MCF 10A (cell line): ENCODE data around the gene SCN4B. TPM values are rescaled to one million over a fixed set of nuclear protein-coding genes. Genes with fewer than 3 reads are reported as not detected.

Experiments used
- BruUV-seq: library from RNA; stranded (reverse); fragments of 400-500 nt; replicated peaks from 2 replicates; lab custom pipeline; 2021; lab: Mats Ljungman, UMichigan
- CTCF ChIA-PET: fragments of 300-600 bp; sonication (Branson Sonifier 250); formaldehyde crosslinking; extraction: SDS; loops from one replicate; lab custom pipeline; 2021; ENCODE audit warnings: antibody characterized with exemption, inconsistent platforms; lab: Yijun Ruan, JAX
- POLR2A ChIA-PET: fragments of 300-600, 350-650 bp; sonication (Branson Sonifier 250); formaldehyde crosslinking; extraction: SDS; loops from one replicate; lab custom pipeline; 2020; ENCODE audit warnings: antibody characterized with exemption, inconsistent platforms; lab: Yijun Ruan, JAX
- DNase-seq: peaks from one replicate; pipeline ENCODE4 v3.0.0-alpha.2; 2018; ENCODE audit not compliant: unreplicated experiment
- H3K27ac Mint-ChIP-seq: one replicate; pipeline ENCODE4 v1.8.0; 2022; ENCODE audit warnings: mild to moderate bottlenecking, low read depth, mixed read lengths; ENCODE audit not compliant: unreplicated experiment
- H3K27me3 Mint-ChIP-seq: one replicate; pipeline ENCODE4 v1.8.0; 2022; ENCODE audit warnings: mixed read lengths; ENCODE audit not compliant: insufficient read depth, unreplicated experiment
- H3K36me3 Mint-ChIP-seq: one replicate; pipeline ENCODE4 v1.8.0; 2022; ENCODE audit warnings: mild to moderate bottlenecking, moderate library complexity, mixed read lengths; ENCODE audit not compliant: insufficient read depth, unreplicated experiment
- H3K4me1 Mint-ChIP-seq: one replicate; pipeline ENCODE4 v1.8.0; 2022; ENCODE audit warnings: mixed read lengths; ENCODE audit not compliant: insufficient read depth, unreplicated experiment
- H3K4me3 Mint-ChIP-seq: one replicate; pipeline ENCODE4 v1.8.0; 2022; ENCODE audit warnings: mild to moderate bottlenecking, moderate library complexity, mixed read lengths; ENCODE audit not compliant: unreplicated experiment
- H3K9me3 Mint-ChIP-seq: one replicate; pipeline ENCODE4 v1.8.0; 2022; ENCODE audit warnings: mixed read lengths; ENCODE audit not compliant: unreplicated experiment
- intact Hi-C: fragments of 100-400 bp; cut with micrococcal nuclease; formaldehyde crosslinking; loops from 2 replicates; pipeline ENCODE4 v1.14.1; 2022
- total RNA-seq: library from RNA; stranded (reverse); gene quantifications from 2 replicates; pipeline ENCODE4 v1.2.3, GENCODE V29; 2022
- TF ChIP-seq, protein P1 (sequence below): fragments of 200-600 bp; IDR thresholded peaks from one replicate; pipeline ENCODE4 v1.8.0; 2022; ENCODE audit warnings: antibody characterized with exemption, mild to moderate bottlenecking; ENCODE audit not compliant: unreplicated experiment

Gene SCN4B
- total RNA-seq, 1 experiment from 2014 or later, result not detected

DNA sequence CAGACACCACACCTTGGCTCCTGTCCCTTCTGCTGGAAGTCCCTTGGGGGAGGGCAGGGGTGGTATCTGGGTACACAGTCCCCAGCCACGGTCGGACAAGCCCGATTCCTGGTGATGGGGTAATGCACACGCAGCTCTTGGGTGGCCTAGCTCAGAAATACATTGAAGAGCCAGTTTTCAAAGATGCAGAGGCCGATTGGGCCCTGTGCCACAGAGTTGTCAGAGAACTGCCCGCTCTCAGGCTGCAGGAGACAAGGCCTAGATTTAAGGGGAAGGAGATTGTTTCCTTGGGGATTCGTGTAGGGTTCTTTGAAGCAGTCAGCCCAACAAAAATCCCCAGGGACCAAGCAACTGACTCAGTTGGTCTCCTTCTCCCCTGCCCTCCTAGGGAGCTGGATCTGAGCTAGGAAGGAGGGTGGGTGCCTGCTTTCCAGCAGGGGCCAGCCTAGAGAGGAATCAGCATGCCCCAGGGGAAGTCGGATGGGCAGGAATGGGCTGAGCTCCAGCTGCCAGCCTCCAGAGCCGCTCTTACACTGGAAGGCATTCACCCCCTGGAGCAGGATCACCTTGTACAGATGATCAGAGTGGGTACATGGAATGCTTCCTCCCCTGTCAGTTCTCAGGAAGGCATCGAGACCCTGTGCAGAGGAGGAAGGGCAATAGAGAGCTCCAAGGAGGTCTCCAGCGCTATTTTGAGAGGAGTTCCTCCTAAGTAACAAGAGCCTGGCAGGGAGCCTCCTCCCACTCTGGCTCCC lies 3.3 kb upstream of the SCN4B start:
- no peak for DNase-seq
- ChIA-PET CTCF (interaction anchor here (0.6 to 7.0 kb wide), 5 partner anchors 10 to 313 kb away, joined by 3 to 89 read pairs (median 6); no protein-coding TSS in a partner anchor), POLR2A (interaction anchor here (0.6 to 1.1 kb wide), 2 partner anchors 10 to 79 kb away, joined by 3 read pairs; partner anchors contain the start of gene TMPRSS4)
- Mint-ChIP-seq H3K4me3 (no peak overlapping the region), H3K27me3 (peaks cover 48% of the 10 kb centered on the region), H3K27ac (no peak overlapping the region), H3K9me3 (no peaks in the 10 kb centered on the region), H3K36me3 (no peaks in the 10 kb centered on the region), H3K4me1 (peaks cover 8% of the 10 kb centered on the region)
- BruUV-seq, result no TSS peak
- intact Hi-C loops, result no loop called here
- TF ChIP-seq, protein P1, sequence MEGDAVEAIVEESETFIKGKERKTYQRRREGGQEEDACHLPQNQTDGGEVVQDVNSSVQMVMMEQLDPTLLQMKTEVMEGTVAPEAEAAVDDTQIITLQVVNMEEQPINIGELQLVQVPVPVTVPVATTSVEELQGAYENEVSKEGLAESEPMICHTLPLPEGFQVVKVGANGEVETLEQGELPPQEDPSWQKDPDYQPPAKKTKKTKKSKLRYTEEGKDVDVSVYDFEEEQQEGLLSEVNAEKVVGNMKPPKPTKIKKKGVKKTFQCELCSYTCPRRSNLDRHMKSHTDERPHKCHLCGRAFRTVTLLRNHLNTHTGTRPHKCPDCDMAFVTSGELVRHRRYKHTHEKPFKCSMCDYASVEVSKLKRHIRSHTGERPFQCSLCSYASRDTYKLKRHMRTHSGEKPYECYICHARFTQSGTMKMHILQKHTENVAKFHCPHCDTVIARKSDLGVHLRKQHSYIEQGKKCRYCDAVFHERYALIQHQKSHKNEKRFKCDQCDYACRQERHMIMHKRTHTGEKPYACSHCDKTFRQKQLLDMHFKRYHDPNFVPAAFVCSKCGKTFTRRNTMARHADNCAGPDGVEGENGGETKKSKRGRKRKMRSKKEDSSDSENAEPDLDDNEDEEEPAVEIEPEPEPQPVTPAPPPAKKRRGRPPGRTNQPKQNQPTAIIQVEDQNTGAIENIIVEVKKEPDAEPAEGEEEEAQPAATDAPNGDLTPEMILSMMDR, result no peak

DNA sequence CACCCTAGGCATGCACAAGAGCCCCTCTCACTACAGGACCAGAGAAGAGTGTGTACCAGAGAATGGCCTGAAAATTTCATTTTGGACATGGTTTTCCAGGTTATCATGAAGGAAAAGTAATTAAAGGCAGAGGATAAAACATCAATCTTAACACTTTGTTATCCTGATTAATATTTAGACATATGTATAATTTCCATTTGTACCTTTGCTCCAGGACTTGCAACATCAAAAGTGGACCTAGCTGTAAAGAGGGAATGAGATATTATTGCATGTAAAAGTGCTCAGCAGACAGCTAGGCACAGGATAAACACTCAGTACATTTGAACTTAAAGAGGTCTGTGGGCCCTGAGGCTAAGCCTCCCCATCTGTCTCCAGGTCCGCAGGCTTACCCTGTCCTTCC lies 2.0 kb upstream of the SCN4B start:
- Mint-ChIP-seq H3K4me3 (no peak overlapping the region), H3K27ac (no peak overlapping the region), H3K36me3 (no peaks in the 10 kb centered on the region), H3K27me3 (peaks cover 48% of the 10 kb centered on the region), H3K9me3 (no peaks in the 10 kb centered on the region), H3K4me1 (peaks cover 8% of the 10 kb centered on the region)
- intact Hi-C loops, result no loop called here
- ChIA-PET POLR2A (no interaction called here), CTCF (interaction anchor here (1.1 to 7.0 kb wide), 4 partner anchors 9 to 20 kb away, joined by 4 to 89 read pairs (median 8); no protein-coding TSS in a partner anchor)
- BruUV-seq, result no TSS peak
- DNase-seq, result no peak
- TF ChIP-seq, protein P1, result no peak

DNA sequence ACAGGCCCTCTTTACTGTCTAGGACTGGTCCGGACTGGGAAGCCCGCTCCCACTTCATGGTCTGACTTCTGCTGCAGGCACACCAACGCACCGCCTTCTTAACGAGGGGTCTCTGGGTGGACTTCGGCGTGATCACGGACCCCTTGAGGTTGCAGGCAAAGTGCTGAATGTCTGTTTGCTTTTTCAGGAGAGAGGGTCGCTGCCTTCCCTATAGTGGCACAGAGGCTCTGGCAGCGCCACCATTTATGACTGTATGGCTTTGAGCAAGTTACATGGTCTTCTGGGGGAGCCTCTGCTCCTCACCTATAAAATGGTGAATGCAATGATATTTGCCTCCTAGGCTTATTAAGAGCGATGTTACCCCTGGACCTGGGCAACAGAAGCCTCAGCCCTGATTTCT lies 1.4 kb upstream of the SCN4B start:
- no TSS peak for BruUV-seq
- CTCF ChIA-PET, result interaction anchor here (0.5 to 7.0 kb wide), 5 partner anchors 16 to 350 kb away, joined by 3 to 89 read pairs (median 4); no protein-coding TSS in a partner anchor

DNA sequence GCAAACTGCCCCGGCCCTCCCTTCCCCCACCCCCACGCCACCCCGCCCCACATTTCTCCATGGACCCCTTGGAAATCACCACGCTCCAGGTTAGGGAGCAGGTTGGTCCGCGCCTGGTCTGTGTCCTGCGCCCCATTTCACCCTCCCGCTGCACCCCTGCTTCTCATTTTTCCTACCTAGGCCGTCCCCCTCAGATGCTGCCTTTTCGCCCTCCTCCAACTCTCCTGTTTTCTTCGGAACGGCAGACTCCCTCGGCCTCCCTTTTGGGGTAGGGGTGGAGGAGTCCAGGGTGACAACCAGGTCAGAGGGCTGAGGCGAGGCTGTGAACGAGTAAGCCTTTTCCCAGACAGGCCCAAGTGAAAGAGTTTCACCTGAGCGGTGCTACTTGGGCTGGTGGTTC lies 893 bp upstream of the SCN4B start:
- H3K27ac Mint-ChIP-seq, result no peak overlapping the region
- POLR2A ChIA-PET, result no interaction called here

More for the DNA sequence above, 1.4 kb upstream of the SCN4B start:
- no peak for DNase-seq
- Mint-ChIP-seq H3K27ac (no peak overlapping the region), H3K27me3 (peaks cover 48% of the 10 kb centered on the region), H3K9me3 (no peaks in the 10 kb centered on the region), H3K36me3 (no peaks in the 10 kb centered on the region), H3K4me3 (peak overlapping the region; percentile 47), H3K4me1 (peaks cover 8% of the 10 kb centered on the region)
- TF ChIP-seq, protein P1, result no peak
- intact Hi-C loops, result no loop called here
- POLR2A ChIA-PET, result no interaction called here

More for the DNA sequence above, 893 bp upstream of the SCN4B start:
- Mint-ChIP-seq H3K36me3 (no peaks in the 10 kb centered on the region), H3K9me3 (no peaks in the 10 kb centered on the region), H3K4me3 (peak overlapping the region; percentile 47), H3K27me3 (peaks cover 48% of the 10 kb centered on the region), H3K4me1 (peaks cover 8% of the 10 kb centered on the region)
- intact Hi-C loops, result no loop called here
- DNase-seq, result no peak
- CTCF ChIA-PET, result interaction anchor here (0.5 to 2.3 kb wide), 5 partner anchors 18 to 1521 kb away, joined by 3 to 17 read pairs (median 3); no protein-coding TSS in a partner anchor
- TF ChIP-seq, protein P1, result no peak
- no TSS peak for BruUV-seq
